SU-DHL-6 (cell line): ENCODE results near the gene TIAM2.

ENCODE experiments used
- CTCF ChIP-seq: fragments of 200-600 bp; sonication (generic); IDR thresholded peaks from one replicate; pipeline ENCODE4 v1.5.1; 2017; ENCODE audit warnings: antibody characterized with exemption, mild to moderate bottlenecking, low read length, moderate library complexity; ENCODE audit not compliant: insufficient read depth, poor library complexity, severe bottlenecking
- EZH2phosphoT487 ChIP-seq: fragments of 200-600 bp; sonication (generic), shearing (Covaris generic); conservative IDR thresholded peaks from 2 replicates; pipeline ENCODE4 v1.6.1; 2018; ENCODE audit warnings: mild to moderate bottlenecking, antibody characterized with exemption, low read length, moderate library complexity, mixed read lengths

GRCh38 chr6:155213611-155214372, 218.7 kb downstream of the TIAM2 start:
- no peak for TF ChIP-seq CTCF
- TF ChIP-seq EZH2phosphoT487, result no peak
